ENCODE results near the gene FGF3. TPM values are rescaled to one million over a fixed set of nuclear protein-coding genes. Genes with fewer than 3 reads are reported as not detected.

Gene FGF3
- total and polyA plus RNA-seq, 10 of the 15 experiments (the other 5 are each of a cell fraction or from before 2014, with no cell fraction given): not detected

- no peak for TF ChIP-seq SREBF1 (IDR thresholded peaks at IDR 0.05; ENCODE audit: low read length)
These were observed 43.8 kb upstream of the FGF3 start (continued) for GRCh38 chr11:69862797-69863543.

GRCh38 chr11:69862331-69862771 lies 43.1 kb upstream of the FGF3 start:
- ChIA-PET RAD21 (ENCODE audit: unreplicated experiment) (no interaction called here), SMC1A (ENCODE audit: uncharacterized antibody, unreplicated experiment) (no interaction called here), POLR2A (no interaction called here), CTCF (no interaction called here)
- FAIRE-seq: no peak
- no peak overlapping the region for H2AFZ ChIP-seq (ENCODE audit: control insufficient read depth, low read depth, low read length)
- no peak overlapping the region for H3K9ac ChIP-seq (ENCODE audit: control insufficient read depth, insufficient read depth, low read length)
- ATAC-seq: no peak
- H3K79me2 ChIP-seq (ENCODE audit: control insufficient read depth, insufficient read depth, low read length): no peaks in the 10 kb centered on the region
- H3K4me3 ChIP-seq: no peak overlapping the region
- no TSS peak for BruUV-seq (replicated peaks)
- no peaks in the 10 kb centered on the region for H4K20me1 ChIP-seq (ENCODE audit: control insufficient read depth, insufficient read depth)
- no peaks in the 10 kb centered on the region for H3K36me3 ChIP-seq (ENCODE audit: control insufficient read depth in 2 of 2, insufficient read depth in 2 of 2, low read length in 1 of 2)
- no peak overlapping the region for H3K4me2 ChIP-seq (ENCODE audit: control insufficient read depth, insufficient read depth)
- no peak for DNase-seq (ENCODE audit: low read depth, low spot score)
- peaks cover 2% of the 10 kb centered on the region in 2 experiments; a peak in 2 of 4 replicates for H3K27me3 ChIP-seq (replicated peaks in 1 of 2; ENCODE audit: control insufficient read depth in 2 of 2, insufficient read depth in 2 of 2, low read length in 1 of 2)
- in situ Hi-C loops (cut with MboI): no loop called here
- no peaks in the 10 kb centered on the region for H3K4me1 ChIP-seq (ENCODE audit: control insufficient read depth, insufficient read depth, low read length)
- no peak overlapping the region for H3K27ac ChIP-seq (ENCODE audit: control insufficient read depth, insufficient read depth)
- intact Hi-C loops (cut with micrococcal nuclease; ENCODE audit: unreplicated experiment): no loop called here
- no peaks in the 10 kb centered on the region for H3K9me3 ChIP-seq (replicated peaks; ENCODE audit: control insufficient read depth, insufficient read depth, low read length)
- WGBS (ENCODE audit: insufficient coverage, insufficient replicate concordance, low lambda C conversion rate, missing lambda C conversion rate): 42% methylated on average over 19 of the region's 19 CpGs
- TF ChIP-seq KAT2A (conservative IDR thresholded peaks at IDR 0.05; ENCODE audit: control insufficient read depth, low read depth, low read length) (no peak), POU2F2 (IDR thresholded peaks at IDR 0.05; ENCODE audit: borderline replicate concordance, low read depth, low read length) (no peak), ETV6 (conservative IDR thresholded peaks at IDR 0.05 in 1 of 2, IDR thresholded peaks at IDR 0.05 in 1 of 2; ENCODE audit: borderline replicate concordance in 1 of 2, low read depth in 1 of 2) (no peak), MYB (IDR thresholded peaks at IDR 0.05; ENCODE audit: borderline replicate concordance, low read depth, low read length) (no peak), ATF7 (IDR thresholded peaks at IDR 0.05; ENCODE audit: low read depth) (no peak), MYC (IDR thresholded peaks at IDR 0.05; ENCODE audit: insufficient read depth, insufficient read length, insufficient replicate concordance, low read length, severe bottlenecking) (no peak), RBBP5 (conservative IDR thresholded peaks at IDR 0.05) (no peak), FOXM1 (IDR thresholded peaks at IDR 0.05; ENCODE audit: low read depth, low read length) (no peak), MXI1 (IDR thresholded peaks at IDR 0.05; ENCODE audit: low read depth, low read length) (no peak), ZBTB40 (IDR thresholded peaks at IDR 0.05; ENCODE audit: borderline replicate concordance) (no peak), BHLHE40 (IDR thresholded peaks at IDR 0.05; ENCODE audit: borderline replicate concordance in 1 of 2, low read depth in 2 of 2, low read length in 1 of 2) (no peak), NR2C2 (IDR thresholded peaks at IDR 0.05; ENCODE audit: borderline replicate concordance, control insufficient read depth, insufficient read length, low read depth) (no peak), EP300 (IDR thresholded peaks at IDR 0.05; ENCODE audit: borderline replicate concordance in 1 of 2, control insufficient read depth in 1 of 2, low read depth in 2 of 2, low read length in 2 of 2) (no peak), SIN3A (IDR thresholded peaks at IDR 0.05; ENCODE audit: low read depth, low read length) (no peak)
